Activated naive CD4-positive, alpha-beta T cell treated with anti-CD3 and anti-CD28 coated beads, Interleukin-2, amount 10 ng/mL, durations not matched to agents 7 days and 5 days (primary cell): ENCODE results near the gene GVQW3.

Experiments used
- CTCF ChIA-PET: fragments of 350-600 bp; sonication (Branson Sonifier 250); formaldehyde crosslinking; loops from one replicate; lab custom pipeline; 2021; ENCODE audit warnings: antibody characterized with exemption; lab: Charles Lee
- DNase-seq: peaks from one replicate; pipeline ENCODE4 v3.0.0-alpha.2; 2020
- H3K27ac Mint-ChIP-seq: one replicate; pipeline ENCODE4 v1.8.0; 2021; ENCODE audit warnings: mild to moderate bottlenecking, moderate library complexity, mixed read lengths
- H3K27me3 Mint-ChIP-seq: one replicate; pipeline ENCODE4 v1.8.0; 2021; ENCODE audit warnings: mild to moderate bottlenecking, mixed read lengths
- H3K36me3 Mint-ChIP-seq: one replicate; pipeline ENCODE4 v1.8.0; 2021; ENCODE audit warnings: mixed read lengths
- H3K4me1 Mint-ChIP-seq: one replicate; pipeline ENCODE4 v1.8.0; 2021; ENCODE audit warnings: mixed read lengths
- H3K4me3 Mint-ChIP-seq: one replicate; pipeline ENCODE4 v1.8.0; 2021; ENCODE audit warnings: mild to moderate bottlenecking, moderate library complexity, mixed read lengths
- H3K9me3 Mint-ChIP-seq: one replicate; pipeline ENCODE4 v1.8.0; 2021; ENCODE audit warnings: mixed read lengths

The GVQW3 gene

DNA sequence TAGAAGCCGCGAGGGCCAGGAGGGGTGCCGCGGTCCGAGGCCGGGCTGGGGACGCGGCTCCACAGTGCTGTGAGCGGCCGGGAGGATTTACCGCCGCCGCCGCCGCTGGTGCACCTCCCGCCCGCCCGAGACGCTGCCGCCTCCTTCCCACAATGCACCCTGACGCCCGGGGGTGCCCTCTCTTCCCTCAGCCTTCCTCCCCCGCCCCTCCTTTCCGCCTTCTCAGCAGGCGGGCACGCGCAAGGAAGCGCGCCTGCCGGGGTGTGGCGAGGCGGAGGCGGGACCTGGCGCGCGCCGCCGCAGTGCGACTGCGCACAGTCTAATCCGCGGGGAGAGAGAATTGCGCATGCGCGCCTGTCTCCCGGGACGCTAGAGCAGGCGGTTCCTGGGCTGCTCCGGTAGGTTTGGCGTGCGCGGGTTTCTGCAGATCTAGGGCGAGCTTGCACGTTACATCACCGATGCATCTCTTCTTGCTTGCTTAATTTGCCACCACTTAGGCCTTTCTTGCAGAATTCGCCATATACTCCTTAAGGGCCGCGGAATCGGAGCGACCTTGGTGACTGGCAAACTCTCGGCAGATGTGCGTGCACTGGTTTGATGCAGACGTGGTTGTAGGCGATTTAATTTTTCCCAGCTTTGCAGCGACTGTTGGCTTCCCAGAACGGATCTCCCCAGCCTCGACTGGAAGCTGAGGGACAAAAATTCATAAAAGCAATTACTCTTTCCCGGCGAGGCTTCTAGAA, at the start of gene GVQW3, which contains the start of gene THAP12:
Gene GVQW3 (plus strand): TSS at position 347 of the 743 bp plus-strand sequence. CDS start 506 bp downstream, outside the sequence.
Gene THAP12 (minus strand): TSS at position 156 of the 743 bp plus-strand sequence. CDS start 296 bp downstream, outside the sequence.
- Mint-ChIP-seq H3K27ac (peak within 1 kb of the TSS; percentile 96), H3K4me1 (peaks cover 46% of the 10 kb centered on the region), H3K27me3 (no peaks in the 10 kb centered on the region), H3K4me3 (peak within 1 kb of the TSS; percentile 97), H3K36me3 (peaks cover 8% of the 10 kb centered on the region), H3K9me3 (no peaks in the 10 kb centered on the region)
- CTCF ChIA-PET: interaction anchor here (1.1 to 1.2 kb wide), 2 partner anchors 16 to 39 kb away, joined by 3 to 4 read pairs; no protein-coding TSS in a partner anchor
- peak; percentile 97 for DNase-seq

DNA sequence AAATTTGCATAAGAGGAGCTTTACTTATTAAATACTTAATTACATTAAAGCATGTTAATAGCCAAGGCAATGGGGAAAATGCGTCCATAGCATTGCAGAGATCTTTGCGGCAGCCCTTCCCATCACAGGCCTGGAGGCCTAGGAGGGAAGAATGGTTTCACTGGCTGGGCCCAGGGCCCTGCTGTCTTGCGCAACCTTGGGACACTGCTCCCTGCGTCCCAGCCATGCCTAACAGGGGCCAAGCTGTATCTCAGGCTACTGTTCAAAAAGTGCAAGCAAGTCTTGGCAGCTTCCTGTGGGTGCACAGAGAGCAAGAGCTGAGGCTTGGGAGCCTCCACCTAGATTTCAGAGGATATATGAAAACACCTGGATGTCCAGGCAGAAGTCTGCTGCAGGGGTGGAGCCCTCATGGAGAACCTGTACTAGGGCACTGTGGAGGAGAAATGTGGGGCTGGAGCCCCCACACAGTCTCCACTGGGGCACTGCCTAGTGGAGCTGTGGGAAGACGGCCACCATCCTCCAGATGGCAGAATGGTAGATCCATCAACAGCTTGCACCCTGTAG, 46.2 kb upstream of the GVQW3 start:
- Mint-ChIP-seq H3K27ac (no peak overlapping the region), H3K4me3 (no peak overlapping the region), H3K36me3 (peaks cover 6% of the 10 kb centered on the region), H3K9me3 (peaks cover 27% of the 10 kb centered on the region), H3K4me1 (peaks cover 8% of the 10 kb centered on the region), H3K27me3 (no peaks in the 10 kb centered on the region)
- CTCF ChIA-PET: no interaction called here
- DNase-seq: no peak

DNA sequence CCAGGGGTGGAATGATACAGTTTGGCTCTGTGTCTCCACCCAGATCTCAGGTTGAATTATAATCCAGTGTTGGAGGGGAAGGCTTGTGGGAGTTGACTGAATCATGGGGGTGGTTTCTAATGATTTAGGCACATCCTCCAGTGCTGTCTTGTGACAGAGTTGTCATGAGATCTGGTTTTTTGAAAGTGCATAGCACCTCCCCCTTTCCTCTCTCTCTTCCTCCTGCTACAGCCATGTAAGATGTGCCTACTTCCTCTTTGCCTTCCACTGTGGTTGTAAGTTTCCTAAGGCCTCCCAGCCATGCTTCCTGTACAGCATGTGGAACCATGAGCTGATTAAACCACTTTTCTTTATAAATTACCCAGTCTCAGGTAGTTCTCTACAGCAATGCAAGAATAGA, 45.3 kb upstream of the GVQW3 start:
- no peak for DNase-seq
- no peak overlapping the region for H3K27ac Mint-ChIP-seq
- CTCF ChIA-PET: no interaction called here

GRCh38 chr11:76336597-76336996, 44.5 kb upstream of the GVQW3 start:
- H3K4me1 Mint-ChIP-seq: peaks cover 8% of the 10 kb centered on the region
- CTCF ChIA-PET: no interaction called here

More for the DNA sequence above, 45.3 kb upstream of the GVQW3 start:
- Mint-ChIP-seq H3K4me1 (peaks cover 8% of the 10 kb centered on the region), H3K4me3 (no peak overlapping the region), H3K36me3 (peaks cover 6% of the 10 kb centered on the region), H3K27me3 (no peaks in the 10 kb centered on the region), H3K9me3 (peaks cover 27% of the 10 kb centered on the region)

GRCh38 chr11:76337469-76337868, 43.7 kb upstream of the GVQW3 start:
- peaks cover 6% of the 10 kb centered on the region for H3K27me3 Mint-ChIP-seq
- peaks cover 8% of the 10 kb centered on the region for H3K4me1 Mint-ChIP-seq
- H3K4me3 Mint-ChIP-seq: no peak overlapping the region
- no peak overlapping the region for H3K27ac Mint-ChIP-seq
- H3K9me3 Mint-ChIP-seq: peaks cover 27% of the 10 kb centered on the region
- CTCF ChIA-PET: no interaction called here
- H3K36me3 Mint-ChIP-seq: peaks cover 6% of the 10 kb centered on the region
- DNase-seq: no peak

More at GRCh38 chr11:76336597-76336996, 44.5 kb upstream of the GVQW3 start:
- no peak for DNase-seq
- Mint-ChIP-seq H3K27ac (no peak overlapping the region), H3K9me3 (peaks cover 27% of the 10 kb centered on the region), H3K4me3 (no peak overlapping the region), H3K27me3 (peaks cover 4% of the 10 kb centered on the region), H3K36me3 (peaks cover 6% of the 10 kb centered on the region)

DNA sequence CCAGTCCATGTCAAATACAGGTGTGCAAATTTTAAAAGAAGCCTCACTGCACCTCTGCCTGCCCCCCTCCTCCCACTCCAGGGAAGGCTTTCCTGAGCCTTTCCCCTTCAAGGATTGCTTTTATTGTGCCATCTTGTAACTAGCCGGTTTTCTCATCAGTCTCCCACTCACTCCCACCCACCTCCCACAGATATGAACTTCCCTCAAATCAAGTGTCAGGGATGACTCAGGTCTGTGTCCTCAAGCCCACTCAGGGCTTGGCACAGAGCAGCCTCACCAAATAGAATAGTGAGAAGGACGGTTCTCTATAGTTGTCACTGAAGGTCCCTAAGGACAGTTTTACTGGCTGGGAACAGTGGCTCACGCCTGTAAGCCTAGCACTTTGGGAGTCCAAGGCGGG, 43.2 kb upstream of the GVQW3 start:
- Mint-ChIP-seq H3K4me3 (no peak overlapping the region), H3K36me3 (peaks cover 6% of the 10 kb centered on the region), H3K4me1 (peaks cover 8% of the 10 kb centered on the region), H3K27me3 (peaks cover 6% of the 10 kb centered on the region), H3K27ac (no peak overlapping the region), H3K9me3 (peaks cover 27% of the 10 kb centered on the region)
- CTCF ChIA-PET: no interaction called here
- DNase-seq: no peak

- Mint-ChIP-seq H3K27me3 (peaks cover 6% of the 10 kb centered on the region), H3K4me3 (no peak overlapping the region), H3K36me3 (peaks cover 4% of the 10 kb centered on the region), H3K9me3 (peaks cover 22% of the 10 kb centered on the region), H3K4me1 (peaks cover 8% of the 10 kb centered on the region), H3K27ac (no peak overlapping the region)
- CTCF ChIA-PET: no interaction called here
- DNase-seq: no peak
These were observed 41.9 kb upstream of the GVQW3 start for GRCh38 chr11:76339221-76339620.

DNA sequence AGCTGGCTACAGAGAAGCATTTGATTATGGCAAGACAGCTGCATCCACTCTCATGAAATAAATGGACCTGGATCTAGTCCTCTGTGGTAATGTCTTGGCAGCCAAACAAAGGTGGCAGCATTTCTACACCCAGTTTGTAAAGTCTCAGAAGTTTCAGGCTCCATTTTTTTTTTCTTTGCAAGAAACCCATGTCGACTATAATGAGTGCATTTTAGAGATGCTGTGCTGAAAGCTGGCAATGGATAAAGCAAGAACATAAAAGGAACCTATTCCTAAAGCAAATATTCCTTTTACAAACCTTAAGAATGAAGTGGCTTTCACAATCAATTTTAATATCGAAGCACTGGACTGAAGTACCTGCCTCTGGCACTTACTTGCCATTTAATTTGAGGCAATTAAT, 33.7 kb upstream of the GVQW3 start:
- Mint-ChIP-seq H3K4me1 (no peaks in the 10 kb centered on the region), H3K9me3 (no peaks in the 10 kb centered on the region), H3K27me3 (no peaks in the 10 kb centered on the region), H3K4me3 (no peak overlapping the region), H3K36me3 (peaks cover 25% of the 10 kb centered on the region), H3K27ac (no peak overlapping the region)
- CTCF ChIA-PET: no interaction called here
- no peak for DNase-seq

- H3K27me3 Mint-ChIP-seq: no peaks in the 10 kb centered on the region
- H3K4me3 Mint-ChIP-seq: no peak overlapping the region
- H3K4me1 Mint-ChIP-seq: no peaks in the 10 kb centered on the region
- no peak overlapping the region for H3K27ac Mint-ChIP-seq
- DNase-seq: no peak
- no peaks in the 10 kb centered on the region for H3K9me3 Mint-ChIP-seq
- CTCF ChIA-PET: no interaction called here
- peaks cover 34% of the 10 kb centered on the region for H3K36me3 Mint-ChIP-seq
These were observed 32.8 kb upstream of the GVQW3 start for GRCh38 chr11:76348348-76348747.

DNA sequence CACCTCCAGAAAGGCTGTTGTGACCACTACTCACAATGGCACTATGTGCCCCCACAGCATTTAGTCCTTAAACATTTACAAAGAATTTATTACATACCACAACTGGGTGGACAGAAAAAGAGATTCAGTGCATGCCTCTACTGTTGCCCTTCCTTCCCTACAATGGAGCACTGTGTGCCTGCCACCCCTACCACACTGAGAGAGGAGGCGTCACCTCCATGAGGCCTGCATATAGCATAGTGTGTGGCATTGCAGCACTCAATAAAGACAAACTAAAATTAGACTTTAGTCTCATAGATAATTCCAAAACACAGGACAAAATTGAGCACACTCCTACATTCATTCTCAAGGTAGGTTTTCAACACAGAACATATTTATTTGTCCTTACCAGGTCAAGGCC, 26.0 kb upstream of the GVQW3 start:
- H3K4me3 Mint-ChIP-seq: no peak overlapping the region
- CTCF ChIA-PET: no interaction called here
- no peak for DNase-seq
- H3K4me1 Mint-ChIP-seq: no peaks in the 10 kb centered on the region
- H3K27me3 Mint-ChIP-seq: no peaks in the 10 kb centered on the region
- peaks cover 66% of the 10 kb centered on the region for H3K36me3 Mint-ChIP-seq
- no peak overlapping the region for H3K27ac Mint-ChIP-seq
- peaks cover 8% of the 10 kb centered on the region for H3K9me3 Mint-ChIP-seq

DNA sequence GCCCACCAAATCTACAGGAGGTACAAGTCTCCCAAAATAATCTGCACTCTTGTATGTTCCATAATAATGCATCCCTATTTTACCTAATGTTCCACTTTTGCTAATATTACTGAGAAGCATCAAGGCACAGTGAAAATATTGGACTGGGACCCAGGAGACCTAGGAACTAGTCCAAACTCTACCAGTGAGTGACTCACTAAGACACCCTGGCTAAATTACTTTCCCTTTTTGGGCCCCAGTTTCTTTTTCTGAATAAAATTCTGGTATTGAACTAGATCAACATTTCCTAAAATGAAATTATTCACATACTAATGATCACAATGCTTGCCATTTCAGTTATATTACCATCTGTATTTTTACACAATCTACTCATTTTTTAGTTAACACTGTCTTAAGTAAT, 19.7 kb upstream of the GVQW3 start:
- Mint-ChIP-seq H3K27me3 (no peaks in the 10 kb centered on the region), H3K27ac (no peak overlapping the region), H3K9me3 (no peaks in the 10 kb centered on the region), H3K4me3 (no peak overlapping the region), H3K36me3 (peaks cover 23% of the 10 kb centered on the region), H3K4me1 (peaks cover 6% of the 10 kb centered on the region)
- CTCF ChIA-PET: no interaction called here
- no peak for DNase-seq

GRCh38 chr11:76361776-76362175, 19.3 kb upstream of the GVQW3 start:
- Mint-ChIP-seq H3K9me3 (no peaks in the 10 kb centered on the region), H3K4me1 (peaks cover 6% of the 10 kb centered on the region), H3K27ac (no peak overlapping the region), H3K36me3 (peaks cover 23% of the 10 kb centered on the region), H3K4me3 (no peak overlapping the region), H3K27me3 (no peaks in the 10 kb centered on the region)
- no peak for DNase-seq
- CTCF ChIA-PET: no interaction called here

DNA sequence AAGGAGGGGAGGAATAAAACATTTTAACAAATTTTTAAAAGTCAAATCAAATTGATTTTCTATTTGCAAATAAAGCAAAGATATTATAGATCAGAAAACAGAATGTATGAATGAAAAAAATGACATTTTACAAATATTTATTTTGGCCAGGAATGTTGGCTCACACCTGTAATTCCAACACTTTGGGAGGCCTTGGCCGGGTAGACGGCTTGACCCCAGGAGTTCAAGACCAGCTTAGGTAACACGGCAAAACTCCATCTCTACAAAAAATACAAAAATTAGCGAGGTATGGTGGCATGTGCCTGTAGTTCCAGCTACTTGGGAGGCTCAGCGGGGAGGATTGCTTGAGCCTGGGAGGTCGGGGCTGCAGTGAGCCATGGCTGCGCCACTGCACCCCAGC, 18.4 kb upstream of the GVQW3 start:
- H3K36me3 Mint-ChIP-seq: peaks cover 17% of the 10 kb centered on the region
- H3K27ac Mint-ChIP-seq: no peak overlapping the region
- no peaks in the 10 kb centered on the region for H3K27me3 Mint-ChIP-seq
- H3K9me3 Mint-ChIP-seq: no peaks in the 10 kb centered on the region
- H3K4me3 Mint-ChIP-seq: no peak overlapping the region
- DNase-seq: no peak
- H3K4me1 Mint-ChIP-seq: peaks cover 6% of the 10 kb centered on the region
- CTCF ChIA-PET: no interaction called here

- Mint-ChIP-seq H3K27me3 (no peaks in the 10 kb centered on the region), H3K36me3 (peaks cover 11% of the 10 kb centered on the region), H3K4me1 (peaks cover 6% of the 10 kb centered on the region), H3K9me3 (no peaks in the 10 kb centered on the region), H3K27ac (no peak overlapping the region), H3K4me3 (no peak overlapping the region)
- CTCF ChIA-PET: interaction anchor here (1.1 kb wide), 1 partner anchor 17 kb away, joined by 3 read pairs; no protein-coding TSS in a partner anchor
- no peak for DNase-seq
These were observed 16.0 kb upstream of the GVQW3 start for GRCh38 chr11:76365038-76365679.
